Aorta (tissue), 4 donors: ENCODE results near the gene LRRN4CL. TPM values are rescaled to one million over a fixed set of nuclear protein-coding genes. Genes with fewer than 3 reads are reported as not detected.

Source experiments
- polyA plus RNA-seq, 2 donors: library from polyadenylated mRNA; stranded (reverse); fragments of 200-250 nt; gene quantifications; one replicate each; pipeline ENCODE4 v1.2.3, GENCODE V29; 2013
- total RNA-seq, 2 donors: library from RNA; stranded (reverse); fragmentation: NEBNext Ultra II Directional; extraction: Animal tissue kit (Norgen Biotek cat#: 25700); gene quantifications; one replicate each; pipeline ENCODE4 v1.2.1, GENCODE V29; 2021
- donor health status: healthy with polysubstance abuse.
- donor health status: Bipolar disorder and iron deficiency.
- donor health status: DM: no; HTN: no; CAD: no.
- donor health status: DM: yes; HTN: yes; CAD: no.

Gene LRRN4CL
- total and polyA plus RNA-seq, 4 donors, result 0.10 to 24.5 (median 8.5) TPM; not detected in 1

Other genes starting within 250 kb of the LRRN4CL start
- 1,000 to 10,000 TPM; 1,149 to 1,263 TPM for gene AHNAK, start 142.7 kb downstream of the LRRN4CL start, total RNA-seq
- 100 to 1,000 TPM; 146 to 237 TPM for gene AHNAK, start 142.7 kb downstream of the LRRN4CL start, polyA plus RNA-seq
- gene EEF1G, start 115.6 kb downstream of the LRRN4CL start, total RNA-seq, result 100 to 1,000 TPM; 787 to 987 TPM
- gene EEF1G, start 115.6 kb downstream of the LRRN4CL start, polyA plus RNA-seq, result 1,000 to 10,000 TPM; 1,251 to 1,857 TPM
- gene TUT1, start 98.0 kb downstream of the LRRN4CL start, total RNA-seq, result 10 to 100 TPM; 14.8 to 14.9 TPM
- gene TUT1, start 98.0 kb downstream of the LRRN4CL start, polyA plus RNA-seq, result 10 to 100 TPM in 1 of 2 donors, 1 to 10 TPM in 1; 1.6 to 10.8 TPM
- gene MTA2, start 87.7 kb downstream of the LRRN4CL start, total RNA-seq, result 10 to 100 TPM; 80.1 to 87.9 TPM
- 10 to 100 TPM; 13.5 to 40.3 TPM for gene MTA2, start 87.7 kb downstream of the LRRN4CL start, polyA plus RNA-seq
- 100 to 1,000 TPM in 1 of 2 donors, 10 to 100 TPM in 1; 93.7 to 134 TPM for gene EML3, start 76.8 kb downstream of the LRRN4CL start, total RNA-seq
- gene EML3, start 76.8 kb downstream of the LRRN4CL start, polyA plus RNA-seq, result 100 to 1,000 TPM in 1 of 2 donors, 10 to 100 TPM in 1; 15.7 to 182 TPM
- 10 to 100 TPM in 1 of 2 donors, 1 to 10 TPM in 1; 9.0 to 15.6 TPM for gene ROM1, start 76.3 kb downstream of the LRRN4CL start, total RNA-seq
- gene ROM1, start 76.3 kb downstream of the LRRN4CL start, polyA plus RNA-seq, result 10 to 100 TPM; 33.2 to 33.9 TPM
- 10 to 100 TPM; 26.7 to 39.7 TPM for gene B3GAT3, start 67.5 kb downstream of the LRRN4CL start, total RNA-seq
- 10 to 100 TPM; 12.6 to 45.2 TPM for gene B3GAT3, start 67.5 kb downstream of the LRRN4CL start, polyA plus RNA-seq
- gene GANAB, start 42.9 kb downstream of the LRRN4CL start, total RNA-seq, result 100 to 1,000 TPM; 196 to 206 TPM
- gene GANAB, start 42.9 kb downstream of the LRRN4CL start, polyA plus RNA-seq, result 100 to 1,000 TPM in 1 of 2 donors, 10 to 100 TPM in 1; 41.2 to 117 TPM
- gene INTS5, start 36.2 kb downstream of the LRRN4CL start, total RNA-seq, result 10 to 100 TPM; 12.5 to 13.3 TPM
- 1 to 10 TPM; 3.8 to 6.2 TPM for gene INTS5, start 36.2 kb downstream of the LRRN4CL start, polyA plus RNA-seq
- gene C11orf98, start 24.3 kb downstream of the LRRN4CL start, total RNA-seq, result 10 to 100 TPM; 23.1 to 27.7 TPM
- gene C11orf98, start 24.3 kb downstream of the LRRN4CL start, polyA plus RNA-seq, result 100 to 1,000 TPM in 1 of 2 donors, 10 to 100 TPM in 1; 79.3 to 121 TPM
- gene CSKMT, start 24.2 kb downstream of the LRRN4CL start, total RNA-seq, result 10 to 100 TPM; 11.1 to 11.7 TPM
- gene CSKMT, start 24.2 kb downstream of the LRRN4CL start, polyA plus RNA-seq, result 10 to 100 TPM in 1 of 2 donors, 1 to 10 TPM in 1; 8.8 to 16.3 TPM
- 1 to 10 TPM; 3.0 to 4.8 TPM for gene UQCC3, start 17.9 kb downstream of the LRRN4CL start, total RNA-seq
- 10 to 100 TPM in 1 of 2 donors, 1 to 10 TPM in 1; 5.8 to 12.7 TPM for gene UQCC3, start 17.9 kb downstream of the LRRN4CL start, polyA plus RNA-seq
- 1 to 10 TPM; 3.6 to 8.6 TPM for gene LBHD1, start 17.3 kb downstream of the LRRN4CL start, total RNA-seq
- gene LBHD1, start 17.3 kb downstream of the LRRN4CL start, polyA plus RNA-seq, result 1 to 10 TPM; 2.3 to 7.6 TPM
- gene UBXN1, start 10.5 kb downstream of the LRRN4CL start, total RNA-seq, result 10 to 100 TPM; 84.1 to 85.4 TPM
- gene UBXN1, start 10.5 kb downstream of the LRRN4CL start, polyA plus RNA-seq, result 100 to 1,000 TPM; 186 to 224 TPM
- 10 to 100 TPM; 22.3 to 31.5 TPM for gene BSCL2, start 17.9 kb upstream of the LRRN4CL start, total RNA-seq
- 10 to 100 TPM; 38.7 to 61.8 TPM for gene BSCL2, start 17.9 kb upstream of the LRRN4CL start, polyA plus RNA-seq
- gene GNG3, start 18.1 kb upstream of the LRRN4CL start, total RNA-seq, result not detected
- under 1 TPM in 1 of 2 donors, not detected in 1; 0.33 TPM for gene GNG3, start 18.1 kb upstream of the LRRN4CL start, polyA plus RNA-seq
- gene HNRNPUL2, start 37.9 kb upstream of the LRRN4CL start, total RNA-seq, result 10 to 100 TPM; 46.9 to 47.2 TPM
- gene HNRNPUL2, start 37.9 kb upstream of the LRRN4CL start, polyA plus RNA-seq, result 10 to 100 TPM; 31.5 to 43.6 TPM
- 10 to 100 TPM; 21.1 to 32.4 TPM for gene TTC9C, start 39.0 kb upstream of the LRRN4CL start, total RNA-seq
- 10 to 100 TPM; 17.3 to 40.7 TPM for gene TTC9C, start 39.0 kb upstream of the LRRN4CL start, polyA plus RNA-seq
- 1 to 10 TPM; 9.7 to 9.8 TPM for gene ZBTB3, start 64.6 kb upstream of the LRRN4CL start, total RNA-seq
- gene ZBTB3, start 64.6 kb upstream of the LRRN4CL start, polyA plus RNA-seq, result 1 to 10 TPM; 2.9 to 3.9 TPM
- gene POLR2G, start 72.0 kb upstream of the LRRN4CL start, total RNA-seq, result 10 to 100 TPM; 40.0 to 50.3 TPM
- gene POLR2G, start 72.0 kb upstream of the LRRN4CL start, polyA plus RNA-seq, result 100 to 1,000 TPM in 1 of 2 donors, 10 to 100 TPM in 1; 80.4 to 109 TPM
- 10 to 100 TPM; 13.2 to 21.3 TPM for gene TAF6L, start 81.9 kb upstream of the LRRN4CL start, total RNA-seq
- gene TAF6L, start 81.9 kb upstream of the LRRN4CL start, polyA plus RNA-seq, result 10 to 100 TPM; 14.5 to 43.5 TPM
- gene TMEM179B, start 97.9 kb upstream of the LRRN4CL start, total RNA-seq, result 10 to 100 TPM; 26.8 to 31.0 TPM
- gene TMEM179B, start 97.9 kb upstream of the LRRN4CL start, polyA plus RNA-seq, result 10 to 100 TPM; 29.2 to 55.9 TPM
- 10 to 100 TPM in 1 of 2 donors, 1 to 10 TPM in 1; 6.0 to 12.6 TPM for gene TMEM223, start 102.5 kb upstream of the LRRN4CL start, total RNA-seq
- 10 to 100 TPM; 10.4 to 10.6 TPM for gene TMEM223, start 102.5 kb upstream of the LRRN4CL start, polyA plus RNA-seq
- gene NXF1, start 115.9 kb upstream of the LRRN4CL start, total RNA-seq, result 10 to 100 TPM; 82.4 to 99.9 TPM
- 100 to 1,000 TPM in 1 of 2 donors, 10 to 100 TPM in 1; 26.8 to 455 TPM for gene NXF1, start 115.9 kb upstream of the LRRN4CL start, polyA plus RNA-seq
- gene STX5, start 142.5 kb upstream of the LRRN4CL start, total RNA-seq, result 10 to 100 TPM; 42.6 to 46.4 TPM
- 10 to 100 TPM; 19.2 to 44.0 TPM for gene STX5, start 142.5 kb upstream of the LRRN4CL start, polyA plus RNA-seq
- not detected for gene TEX54, start 143.3 kb upstream of the LRRN4CL start, total RNA-seq
- 1 to 10 TPM in 1 of 2 donors, not detected in 1; 5.5 TPM for gene TEX54, start 143.3 kb upstream of the LRRN4CL start, polyA plus RNA-seq
- 10 to 100 TPM; 35.4 to 42.9 TPM for gene WDR74, start 150.1 kb upstream of the LRRN4CL start, total RNA-seq
- 10 to 100 TPM; 13.5 to 53.9 TPM for gene WDR74, start 150.1 kb upstream of the LRRN4CL start, polyA plus RNA-seq
- gene SLC3A2, start 191.4 kb upstream of the LRRN4CL start, total RNA-seq, result 100 to 1,000 TPM in 1 of 2 donors, 10 to 100 TPM in 1; 98.6 to 107 TPM
- 10 to 100 TPM; 31.8 to 74.8 TPM for gene SLC3A2, start 191.4 kb upstream of the LRRN4CL start, polyA plus RNA-seq
- gene CHRM1, start 231.8 kb upstream of the LRRN4CL start, total RNA-seq, result not detected
- gene CHRM1, start 231.8 kb upstream of the LRRN4CL start, polyA plus RNA-seq, result not detected